Tibial nerve (tissue), 4 donors: ENCODE data around the gene SHC4. TPM values are rescaled to one million over a fixed set of nuclear protein-coding genes. Genes with fewer than 3 reads are reported as not detected.

Source experiments
- DNase-seq, 2 donors: peaks; one replicate each; pipeline ENCODE4 v3.0.0-alpha.2; 2019; ENCODE audit warnings: low spot score in 2 of 2
- H3K27ac ChIP-seq, 4 donors: fragments of 200-600 bp; sonication (generic) in 3 of 4; one replicate each; pipeline ENCODE4 v1.5.1; 2017 to 2019; ENCODE audit warnings: mild to moderate bottlenecking in 1 of 4
- H3K27me3 ChIP-seq, 2 donors: fragments of 200-600 bp; sonication (generic) in 1 of 2; one replicate each; pipeline versions ENCODE4 v1.5.1 to v1.6.0; 2017 to 2019
- H3K36me3 ChIP-seq, 3 donors: fragments of 200-600 bp; sonication (generic); one replicate each; pipeline ENCODE4 v1.5.1; 2018 to 2019
- H3K4me1 ChIP-seq, 4 donors: fragments of 200-600 bp; sonication (generic) in 3 of 4; one replicate each; pipeline ENCODE4 v1.5.1; 2017 to 2019
- H3K4me3 ChIP-seq, 4 donors: fragments of 200-600 bp; sonication (generic) in 3 of 4; one replicate each; pipeline ENCODE4 v1.5.1; 2017 to 2019; ENCODE audit warnings: mild to moderate bottlenecking in 1 of 4, moderate library complexity in 1 of 4
- H3K9me3 ChIP-seq, 4 donors: fragments of 200-600 bp; sonication (generic) in 3 of 4; one replicate each; pipeline ENCODE4 v1.5.1; 2017 to 2019
- CTCF ChIP-seq, 5 experiments: fragments of 200-600 bp in 3 of 5; fragments of 450-650 bp in 2 of 5; sonication (generic) in 3 of 5; IDR thresholded peaks; one replicate each; pipeline ENCODE4 v1.5.1; 2016 to 2019; ENCODE audit warnings: antibody characterized with exemption in 5 of 5, mild to moderate bottlenecking in 3 of 5, moderate library complexity in 2 of 5
- EP300 ChIP-seq, 2 donors: sonication (generic); formaldehyde crosslinking; IDR thresholded peaks; one replicate each; pipeline ENCODE4 v1.6.1; 2017; ENCODE audit warnings: antibody characterized with exemption in 2 of 2, mild to moderate bottlenecking in 1 of 2
- POLR2A ChIP-seq, 2 donors: fragments of 450-650 bp; IDR thresholded peaks; one replicate each; pipeline ENCODE4 v1.6.1; 2017; ENCODE audit warnings: antibody characterized with exemption in 2 of 2, mild to moderate bottlenecking in 2 of 2, moderate library complexity in 2 of 2
- WGBS, 2 donors: methylation state at CpG; one replicate each; pipeline ENCODE4 v1.1.5; 2018; 5-methylcytosine and 5-hydroxymethylcytosine counted together
- total RNA-seq, 4 donors: library from RNA; depleted of rRNA; stranded (reverse); fragments of >200 nt; gene quantifications; one replicate each; pipeline ENCODE4 v1.1.0, GENCODE V29; 2016

Gene SHC4
- total RNA-seq, 4 donors from 2014 or later = 36.9 to 71.7 (median 47.5) TPM

DNA sequence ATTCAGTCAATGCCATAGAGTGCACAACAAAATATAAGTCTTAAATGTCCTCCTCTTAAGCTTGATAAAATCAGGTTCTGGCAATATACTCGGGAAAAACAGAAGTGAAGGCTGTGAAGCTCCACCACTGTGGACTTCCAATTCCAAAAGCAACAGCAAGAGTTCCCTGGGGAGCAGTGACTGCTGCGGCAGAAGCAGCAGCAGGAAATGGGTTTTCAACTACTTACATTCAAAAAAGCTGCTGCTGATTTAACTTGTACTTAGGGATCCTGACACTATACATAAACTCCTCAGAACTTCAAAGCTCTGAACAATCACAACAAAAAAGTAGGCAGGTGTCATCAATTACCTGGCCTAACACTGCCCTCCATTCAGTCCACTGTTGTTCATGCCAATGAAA lies 157.6 kb downstream of the SHC4 start:
- H3K4me1 ChIP-seq = peaks cover 0 to 24% (median 4%) of the 10 kb centered on the region in 4 donors
- no peaks in the 10 kb centered on the region for H3K27me3 ChIP-seq
- no peak overlapping the region for H3K27ac ChIP-seq
- no peak overlapping the region for H3K4me3 ChIP-seq
- 40 to 56% methylated on average over 2 of the region's 2 CpGs for WGBS, 2 donors
- no peaks in the 10 kb centered on the region for H3K9me3 ChIP-seq
- no peaks in the 10 kb centered on the region for H3K36me3 ChIP-seq
- DNase-seq = no peak
- TF ChIP-seq POLR2A (IDR thresholded peaks at IDR 0.05) = no peak
- no peak for TF ChIP-seq CTCF (IDR thresholded peaks at IDR 0.05)
- no peak for TF ChIP-seq EP300 (IDR thresholded peaks at IDR 0.05)

- Histone ChIP-seq H3K4me1 (peaks cover 0 to 28% (median 5%) of the 10 kb centered on the region in 4 donors), H3K4me3 (no peak overlapping the region), H3K9me3 (no peaks in the 10 kb centered on the region), H3K27ac (no peak overlapping the region), H3K27me3 (no peaks in the 10 kb centered on the region), H3K36me3 (no peaks in the 10 kb centered on the region)
- WGBS, 2 donors = 42 to 65% methylated on average over 2 of the region's 2 CpGs
- no peak for DNase-seq
- TF ChIP-seq EP300 (IDR thresholded peaks at IDR 0.05) (no peak), CTCF (IDR thresholded peaks at IDR 0.05) (no peak), POLR2A (IDR thresholded peaks at IDR 0.05) (no peak)
Observed at GRCh38 chr15:48805591-48805990, 158.1 kb downstream of the SHC4 start.

GRCh38 chr15:48803877-48804276 lies 159.8 kb downstream of the SHC4 start:
- TF ChIP-seq EP300 (IDR thresholded peaks at IDR 0.05) = no peak
- TF ChIP-seq POLR2A (IDR thresholded peaks at IDR 0.05) = no peak
- TF ChIP-seq CTCF (IDR thresholded peaks at IDR 0.05) = no peak
- Histone ChIP-seq H3K36me3 (no peaks in the 10 kb centered on the region), H3K4me1 (peaks cover 0 to 22% (median 2%) of the 10 kb centered on the region in 4 donors), H3K4me3 (no peak overlapping the region), H3K9me3 (no peaks in the 10 kb centered on the region), H3K27ac (no peak overlapping the region), H3K27me3 (no peaks in the 10 kb centered on the region)
- DNase-seq = no peak
- 75 to 78% methylated on average over 2 of the region's 2 CpGs for WGBS, 2 donors

DNA sequence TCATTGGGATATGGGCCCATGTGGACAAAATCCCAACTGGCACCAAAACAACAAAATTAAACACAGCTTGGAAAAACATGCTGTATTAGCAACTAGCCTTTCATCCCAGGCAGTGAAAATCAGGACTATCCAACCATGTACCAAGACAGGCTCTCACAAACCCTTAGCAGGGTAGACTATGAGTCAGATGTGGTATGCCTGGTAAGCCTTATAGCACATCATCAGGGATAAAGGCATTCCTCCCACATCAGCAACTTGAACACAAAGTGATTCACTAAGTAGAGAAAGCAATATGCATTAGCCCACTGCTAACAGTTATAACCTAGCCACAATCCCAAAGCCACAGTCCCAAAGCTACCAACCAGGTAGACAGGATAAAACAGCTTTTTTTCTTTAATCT lies 160.9 kb downstream of the SHC4 start:
- no peak for DNase-seq
- Histone ChIP-seq H3K4me1 (peaks cover 0 to 22% (median 2%) of the 10 kb centered on the region in 4 donors), H3K27me3 (no peaks in the 10 kb centered on the region), H3K36me3 (no peaks in the 10 kb centered on the region), H3K4me3 (no peak overlapping the region), H3K9me3 (no peaks in the 10 kb centered on the region), H3K27ac (peak overlapping the region in 1 of 4 donors; percentile 5)
- no peak for TF ChIP-seq EP300 (IDR thresholded peaks at IDR 0.05)
- no peak for TF ChIP-seq POLR2A (IDR thresholded peaks at IDR 0.05)
- TF ChIP-seq CTCF (IDR thresholded peaks at IDR 0.05) = no peak

GRCh38 chr15:48802257-48802656 lies 161.5 kb downstream of the SHC4 start:
- TF ChIP-seq POLR2A (IDR thresholded peaks at IDR 0.05) = no peak
- TF ChIP-seq EP300 (IDR thresholded peaks at IDR 0.05) = no peak
- no peak for TF ChIP-seq CTCF (IDR thresholded peaks at IDR 0.05)
- Histone ChIP-seq H3K36me3 (no peaks in the 10 kb centered on the region), H3K9me3 (no peaks in the 10 kb centered on the region), H3K27ac (peak overlapping the region in 1 of 4 donors; percentile 5), H3K4me3 (no peak overlapping the region), H3K27me3 (no peaks in the 10 kb centered on the region), H3K4me1 (peaks cover 0 to 22% (median 2%) of the 10 kb centered on the region in 4 donors)
- no peak for DNase-seq
- 76 to 77% methylated on average over 3 of the region's 3 CpGs for WGBS, 2 donors
